Measurements from ENCODE around the gene DEXI.

DNA sequence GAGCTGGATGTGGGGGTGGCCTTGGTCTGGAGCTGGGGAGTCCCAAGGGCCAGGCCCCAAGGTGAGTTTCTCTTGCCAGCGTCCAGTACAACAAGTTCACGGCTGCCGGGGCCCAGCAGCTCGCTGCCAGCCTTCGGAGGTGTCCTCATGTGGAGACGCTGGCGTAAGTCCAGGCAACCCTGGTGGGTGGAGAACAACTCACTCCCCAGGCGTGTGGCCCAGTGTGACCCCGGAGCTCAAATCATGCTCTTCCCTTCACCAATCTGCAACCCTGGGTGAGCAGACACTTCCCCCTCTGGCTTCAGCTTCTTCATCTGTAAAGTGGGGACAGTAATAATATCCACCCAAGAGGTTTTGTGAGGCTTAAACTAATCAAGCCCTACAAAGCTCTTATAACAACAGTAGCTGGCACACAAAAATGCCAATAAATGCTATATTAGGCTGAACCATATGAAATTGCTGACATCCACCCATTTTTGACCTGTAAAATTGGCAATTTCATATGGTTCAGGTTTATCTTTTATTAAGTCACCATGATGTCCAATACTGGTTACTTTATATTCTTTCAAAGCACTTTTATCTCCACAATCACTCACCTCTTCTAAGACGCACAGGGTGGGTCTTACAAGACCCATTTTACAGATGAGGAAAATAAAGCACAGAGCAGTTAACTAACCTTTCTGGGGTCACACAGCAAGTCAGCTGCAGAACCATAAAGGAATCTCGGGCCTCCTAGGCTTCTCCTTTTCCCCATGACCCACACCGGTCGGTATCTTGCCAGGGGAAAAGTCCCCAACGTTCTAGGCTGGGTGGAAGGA lies 19.7 kb downstream of the DEXI start:
- TF ChIP-seq, protein P1, sequence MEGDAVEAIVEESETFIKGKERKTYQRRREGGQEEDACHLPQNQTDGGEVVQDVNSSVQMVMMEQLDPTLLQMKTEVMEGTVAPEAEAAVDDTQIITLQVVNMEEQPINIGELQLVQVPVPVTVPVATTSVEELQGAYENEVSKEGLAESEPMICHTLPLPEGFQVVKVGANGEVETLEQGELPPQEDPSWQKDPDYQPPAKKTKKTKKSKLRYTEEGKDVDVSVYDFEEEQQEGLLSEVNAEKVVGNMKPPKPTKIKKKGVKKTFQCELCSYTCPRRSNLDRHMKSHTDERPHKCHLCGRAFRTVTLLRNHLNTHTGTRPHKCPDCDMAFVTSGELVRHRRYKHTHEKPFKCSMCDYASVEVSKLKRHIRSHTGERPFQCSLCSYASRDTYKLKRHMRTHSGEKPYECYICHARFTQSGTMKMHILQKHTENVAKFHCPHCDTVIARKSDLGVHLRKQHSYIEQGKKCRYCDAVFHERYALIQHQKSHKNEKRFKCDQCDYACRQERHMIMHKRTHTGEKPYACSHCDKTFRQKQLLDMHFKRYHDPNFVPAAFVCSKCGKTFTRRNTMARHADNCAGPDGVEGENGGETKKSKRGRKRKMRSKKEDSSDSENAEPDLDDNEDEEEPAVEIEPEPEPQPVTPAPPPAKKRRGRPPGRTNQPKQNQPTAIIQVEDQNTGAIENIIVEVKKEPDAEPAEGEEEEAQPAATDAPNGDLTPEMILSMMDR (conservative IDR thresholded peaks at IDR 0.05; ENCODE audit: low read depth, low read length): no peak
- no peak for TF ChIP-seq SMC3 (IDR thresholded peaks at IDR 0.05; ENCODE audit: low read depth, low read length)
- TF ChIP-seq, protein P2, sequence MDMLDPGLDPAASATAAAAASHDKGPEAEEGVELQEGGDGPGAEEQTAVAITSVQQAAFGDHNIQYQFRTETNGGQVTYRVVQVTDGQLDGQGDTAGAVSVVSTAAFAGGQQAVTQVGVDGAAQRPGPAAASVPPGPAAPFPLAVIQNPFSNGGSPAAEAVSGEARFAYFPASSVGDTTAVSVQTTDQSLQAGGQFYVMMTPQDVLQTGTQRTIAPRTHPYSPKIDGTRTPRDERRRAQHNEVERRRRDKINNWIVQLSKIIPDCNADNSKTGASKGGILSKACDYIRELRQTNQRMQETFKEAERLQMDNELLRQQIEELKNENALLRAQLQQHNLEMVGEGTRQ (IDR thresholded peaks at IDR 0.05; ENCODE audit: low read depth, low read length): no peak
- no peak for TF ChIP-seq MAFK (IDR thresholded peaks at IDR 0.05; ENCODE audit: low read depth, low read length)
- no peak for TF ChIP-seq RAD21 (IDR thresholded peaks at IDR 0.05; ENCODE audit: low read length)
- TF ChIP-seq FOS (IDR thresholded peaks at IDR 0.05; ENCODE audit: low read depth, low read length): no peak
- TF ChIP-seq CEBPB (IDR thresholded peaks at IDR 0.05; ENCODE audit: low read depth, low read length): no peak
- TF ChIP-seq POLR2A (IDR thresholded peaks at IDR 0.05; ENCODE audit: low read depth, low read length): no peak
- no peak for TF ChIP-seq BHLHE40 (IDR thresholded peaks at IDR 0.05; ENCODE audit: low read depth, low read length)
- TF ChIP-seq MAZ (IDR thresholded peaks at IDR 0.05; ENCODE audit: borderline replicate concordance, low read depth, low read length): no peak
- TF ChIP-seq RCOR1 (IDR thresholded peaks at IDR 0.05; ENCODE audit: insufficient replicate concordance, low read length): no peak
- TF ChIP-seq, protein P3, sequence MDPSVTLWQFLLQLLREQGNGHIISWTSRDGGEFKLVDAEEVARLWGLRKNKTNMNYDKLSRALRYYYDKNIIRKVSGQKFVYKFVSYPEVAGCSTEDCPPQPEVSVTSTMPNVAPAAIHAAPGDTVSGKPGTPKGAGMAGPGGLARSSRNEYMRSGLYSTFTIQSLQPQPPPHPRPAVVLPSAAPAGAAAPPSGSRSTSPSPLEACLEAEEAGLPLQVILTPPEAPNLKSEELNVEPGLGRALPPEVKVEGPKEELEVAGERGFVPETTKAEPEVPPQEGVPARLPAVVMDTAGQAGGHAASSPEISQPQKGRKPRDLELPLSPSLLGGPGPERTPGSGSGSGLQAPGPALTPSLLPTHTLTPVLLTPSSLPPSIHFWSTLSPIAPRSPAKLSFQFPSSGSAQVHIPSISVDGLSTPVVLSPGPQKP (IDR thresholded peaks at IDR 0.05; ENCODE audit: borderline replicate concordance, low read depth, low read length): no peak
- TF ChIP-seq MXI1 (IDR thresholded peaks at IDR 0.05; ENCODE audit: borderline replicate concordance, low read depth, low read length): no peak
- no peak for TF ChIP-seq CHD1 (IDR thresholded peaks at IDR 0.05; ENCODE audit: low read depth, low read length)
